GM12878 (cell line): ENCODE measurements around the gene MROH8. TPM values are rescaled to one million over a fixed set of nuclear protein-coding genes. Genes with fewer than 3 reads are reported as not detected.

Experiments
- ATAC-seq: fragments of 200-7000 bp; cut with Tn5 transposase; 3 replicates; pipeline ENCODE4 v1.9.1; 2020; ENCODE audit warnings: mild to moderate bottlenecking, moderate library complexity
- BruUV-seq: library from RNA; stranded (reverse); fragments of 400-500 nt; replicated peaks from 2 replicates; lab custom pipeline; 2021; lab: Mats Ljungman, UMichigan
- CTCF ChIA-PET: fragments of 300-600 bp; sonication (Branson Sonifier 250); formaldehyde crosslinking; extraction: SDS; loops from one replicate; lab custom pipeline; 2021; ENCODE audit warnings: inconsistent platforms; lab: Yijun Ruan, JAX
- POLR2A ChIA-PET: fragments of 350-600 bp; formaldehyde crosslinking; extraction: SDS; loops from one replicate; lab custom pipeline; 2021; ENCODE audit warnings: inconsistent platforms; lab: Charles Lee
- RAD21 ChIA-PET: fragments of 300-600 bp; sonication (Branson Sonifier 250); formaldehyde crosslinking; loops from one replicate; lab custom pipeline; 2023; ENCODE audit warnings: antibody characterized with exemption; ENCODE audit not compliant: unreplicated experiment; lab: Charles Lee
- SMC1A ChIA-PET: fragments of 300-600 bp; sonication (Branson Sonifier 250); formaldehyde crosslinking; loops from one replicate; lab custom pipeline; 2023; ENCODE audit not compliant: unreplicated experiment, uncharacterized antibody; lab: Charles Lee
- DNase-seq: peaks from one replicate; pipeline ENCODE4 v3.0.0-alpha.2; 2011; ENCODE audit warnings: low read depth, low spot score
- FAIRE-seq: peaks from 3 replicates; lab custom pipeline; 2011; peaks lifted over from hg19 to GRCh38; lab: Jason Lieb, UNC
- H2AFZ ChIP-seq: 2 replicates; pipeline ENCODE4 v1.6.0; 2011; ENCODE audit warnings: low read depth, low read length, control low read depth; ENCODE audit not compliant: control insufficient read depth
- H3K27ac ChIP-seq: 2 replicates; pipeline ENCODE4 v1.5.1; 2011; ENCODE audit warnings: control low read depth; ENCODE audit not compliant: control insufficient read depth, insufficient read depth
- H3K27me3 ChIP-seq, 2 experiments: replicated peaks in 1 of 2; 2 replicates each; pipeline versions ENCODE4 v1.6.0 to v1.6.1; 2011; ENCODE audit warnings: low read length in 1 of 2; ENCODE audit not compliant: control insufficient read depth in 2 of 2, insufficient read depth in 2 of 2
- H3K36me3 ChIP-seq, 2 experiments: 2 replicates each; pipeline ENCODE4 v1.5.1; 2011; ENCODE audit warnings: low read length in 1 of 2; ENCODE audit not compliant: control insufficient read depth in 2 of 2, insufficient read depth in 2 of 2
- H3K4me1 ChIP-seq: 2 replicates; pipeline ENCODE4 v1.6.1; 2011; ENCODE audit warnings: mild to moderate bottlenecking, low read length, moderate library complexity, mixed read lengths; ENCODE audit not compliant: control insufficient read depth, insufficient read depth
- H3K4me2 ChIP-seq: 2 replicates; pipeline ENCODE4 v1.6.0; 2011; ENCODE audit warnings: control low read depth; ENCODE audit not compliant: control insufficient read depth, insufficient read depth
- H3K4me3 ChIP-seq: fragments of 200-600 bp; sonication (generic); 2 replicates; pipeline ENCODE4 v1.5.1; 2016
- H3K79me2 ChIP-seq: 2 replicates; pipeline ENCODE4 v1.6.0; 2011; ENCODE audit warnings: low read length; ENCODE audit not compliant: control insufficient read depth, insufficient read depth
- H3K9ac ChIP-seq: 2 replicates; pipeline ENCODE4 v1.8.0; 2011; ENCODE audit warnings: low read length, control low read depth, mixed read lengths; ENCODE audit not compliant: control insufficient read depth, insufficient read depth
- H3K9me3 ChIP-seq: replicated peaks from 3 replicates; pipeline ENCODE4 v1.5.1; 2011; ENCODE audit warnings: mild to moderate bottlenecking, low read length; ENCODE audit not compliant: control insufficient read depth, insufficient read depth
- H4K20me1 ChIP-seq: 2 replicates; pipeline ENCODE4 v1.6.0; 2011; ENCODE audit not compliant: control insufficient read depth, insufficient read depth
- BACH1 ChIP-seq: fragments of 450-650 bp; IDR thresholded peaks from 2 replicates; pipeline ENCODE4 v1.6.1; 2017; ENCODE audit warnings: mild to moderate bottlenecking, borderline replicate concordance
- CREM ChIP-seq: IDR thresholded peaks from 2 replicates; pipeline ENCODE4 v1.6.1; 2014; ENCODE audit warnings: antibody characterized with exemption, low read depth
- EGR1 ChIP-seq, 2 experiments: IDR thresholded peaks; 1 replicate in 1 of 2; 2 replicates in 1 of 2; pipeline ENCODE4 v1.6.1; 2011 to 2012; ENCODE audit warnings: low read depth in 2 of 2, low read length in 2 of 2, borderline replicate concordance in 1 of 2, mild to moderate bottlenecking in 1 of 2, moderate library complexity in 1 of 2
- FOXM1 ChIP-seq: IDR thresholded peaks from 2 replicates; pipeline ENCODE4 v1.6.1; 2012; ENCODE audit warnings: low read depth, mild to moderate bottlenecking, inconsistent platforms, low read length, moderate library complexity
- HDGF ChIP-seq: fragments of 450-650 bp; IDR thresholded peaks from 2 replicates; pipeline ENCODE4 v1.6.1; 2016; ENCODE audit warnings: antibody characterized with exemption
- IKZF1 ChIP-seq: fragments of 450-650 bp; conservative IDR thresholded peaks from 2 replicates; pipeline ENCODE4 v1.6.1; 2017; ENCODE audit warnings: antibody characterized with exemption, mild to moderate bottlenecking
- NR2F1 ChIP-seq: fragments of 450-650 bp; conservative IDR thresholded peaks from 2 replicates; pipeline ENCODE4 v1.6.1; 2017; ENCODE audit warnings: mild to moderate bottlenecking
- RB1 ChIP-seq: fragments of 450-650 bp; formaldehyde crosslinking; IDR thresholded peaks from 2 replicates; pipeline ENCODE4 v1.6.1; 2017; ENCODE audit warnings: mild to moderate bottlenecking, borderline replicate concordance
- RBBP5 ChIP-seq: fragments of 200-600 bp; sonication (generic); conservative IDR thresholded peaks from 2 replicates; pipeline ENCODE4 v1.6.1; 2016
- RELA ChIP-seq: fragments of 450-650 bp; IDR thresholded peaks from 2 replicates; pipeline ENCODE4 v1.8.0; 2014; ENCODE audit warnings: borderline replicate concordance; ENCODE audit not compliant: partially characterized antibody
- SIN3A ChIP-seq: IDR thresholded peaks from 2 replicates; pipeline ENCODE4 v1.6.1; 2012; ENCODE audit warnings: low read depth, low read length, improper control_type of control experiment
- SIX5 ChIP-seq: IDR thresholded peaks from 2 replicates; pipeline ENCODE4 v1.6.1; 2011; ENCODE audit warnings: mild to moderate bottlenecking, low read depth, low read length, moderate library complexity; ENCODE audit not compliant: severe bottlenecking
- SMAD1 ChIP-seq: fragments of 450-650 bp; IDR thresholded peaks from 2 replicates; pipeline ENCODE4 v1.6.1; 2018; ENCODE audit warnings: mild to moderate bottlenecking, low read depth; ENCODE audit not compliant: partially characterized antibody
- SMC3 ChIP-seq: IDR thresholded peaks from 2 replicates; pipeline ENCODE4 v1.6.1; 2011; ENCODE audit warnings: low read length, improper control_type of control experiment, borderline replicate concordance
- TCF7 ChIP-seq: IDR thresholded peaks from 2 replicates; pipeline ENCODE4 v1.6.1; 2014; ENCODE audit warnings: antibody characterized with exemption, borderline replicate concordance
- WGBS: methylation state at CpG from one replicate; pipeline ENCODE4 v1.1.6; 2016; ENCODE audit warnings: low lambda C conversion rate; ENCODE audit not compliant: insufficient replicate concordance, insufficient coverage; ENCODE audit errors: missing lambda C conversion rate; 5-methylcytosine and 5-hydroxymethylcytosine counted together
- in situ Hi-C: fragments of 300-500 bp; cut with MboI; formaldehyde crosslinking; loops from 9 replicates; pipeline ENCODE4 v1.14.3; 2018; ENCODE audit warnings: mixed read lengths
- intact Hi-C: fragments of 100-400 bp; cut with micrococcal nuclease; formaldehyde crosslinking; loops from one replicate; pipeline ENCODE4 v1.14.2; 2022; ENCODE audit not compliant: unreplicated experiment
- polyA plus RNA-seq, 11 experiments: library from polyadenylated mRNA; depleted of rRNA in 4 of 11; unstranded in 6 of 11; stranded (reverse) in 5 of 11; fragments of >200 nt; fragmentation: Nextera tagmentation in 4 of 11; fragmentation: Illumina TruSeq in 1 of 11; extraction: Ambion mirVana in 4 of 11; extraction: Trizol in 1 of 11; gene quantifications; 1 replicate in 1 of 11; 2 replicates in 10 of 11; pipeline versions ENCODE4 v1.2.1 to v1.2.3, GENCODE V29; 2011 to 2016; ENCODE audit warnings: inconsistent platforms in 2 of 11, missing spikeins in 2 of 11, low read depth in 1 of 11
- total RNA-seq, 4 experiments: library from RNA; depleted of rRNA in 3 of 4; stranded (reverse); fragments of >200 nt in 3 of 4; fragmentation: Illumina TruSeq in 1 of 4; extraction: Trizol in 1 of 4; gene quantifications; 2 replicates each; pipeline versions ENCODE4 v1.2.1 to v1.2.3, GENCODE V29; 2013 to 2021
- TF ChIP-seq, protein P1 (sequence below): fragments of 450-650 bp; IDR thresholded peaks from 2 replicates; pipeline ENCODE4 v1.6.1; 2016; ENCODE audit warnings: mild to moderate bottlenecking
- TF ChIP-seq, protein P2 (sequence below), 3 experiments: IDR thresholded peaks in 2 of 3; conservative IDR thresholded peaks in 1 of 3; 2 replicates each; pipeline ENCODE4 v1.5.1; 2011; ENCODE audit warnings: low read depth in 3 of 3, low read length in 3 of 3, mild to moderate bottlenecking in 3 of 3, control low read depth in 2 of 3, moderate library complexity in 2 of 3, inconsistent platforms in 1 of 3, mixed read lengths in 1 of 3; ENCODE audit not compliant: control insufficient read depth in 2 of 3, insufficient read depth in 1 of 3; ENCODE audit errors: extremely low read depth in 1 of 3

The MROH8 gene
- total and polyA plus RNA-seq, 10 of the 15 experiments (the other 5 are each of a cell fraction or from before 2014, with no cell fraction given): 0.16 to 2.8 (median 1.8) TPM

DNA sequence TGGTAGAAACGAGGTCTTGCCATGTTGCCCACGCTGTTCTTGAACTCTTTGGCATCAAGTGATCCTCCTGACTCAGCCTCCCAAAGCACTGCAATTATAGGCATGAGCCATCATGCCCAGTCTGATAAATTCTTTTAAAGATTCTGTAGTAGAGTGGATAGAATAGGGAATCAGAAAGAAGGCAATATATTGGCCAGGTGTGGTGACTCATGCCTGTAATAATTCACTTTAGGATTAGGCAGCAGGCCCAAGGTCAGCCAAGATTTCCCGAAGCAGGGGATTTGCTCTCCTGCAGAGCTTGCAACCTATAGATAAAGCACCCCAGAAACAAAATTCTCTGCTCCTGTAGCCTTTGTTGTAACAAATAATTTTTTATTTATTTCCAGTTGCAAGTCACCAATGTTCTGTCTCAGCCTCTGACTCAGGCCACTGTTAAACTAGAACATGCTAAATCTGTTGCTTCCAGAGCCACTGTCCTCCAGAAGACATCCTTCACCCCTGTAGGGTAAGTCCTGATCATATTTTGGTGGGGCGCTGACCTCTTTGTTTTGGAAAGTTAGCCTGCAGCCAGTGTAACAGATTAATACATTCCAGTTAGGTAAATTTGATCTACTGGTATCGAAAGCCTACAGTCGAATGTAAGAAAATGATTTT, 30.4 kb upstream of the MROH8 start:
- H3K4me1 ChIP-seq: no peaks in the 10 kb centered on the region
- H3K4me2 ChIP-seq: no peak overlapping the region
- H3K9ac ChIP-seq: no peak overlapping the region
- no peaks in the 10 kb centered on the region for H3K79me2 ChIP-seq
- ChIA-PET RAD21 (no interaction called here), SMC1A (interaction anchor here (0.7 kb wide), 1 partner anchor 14 kb away, joined by 3 read pairs; no protein-coding TSS in a partner anchor), POLR2A (interaction anchor here (0.7 kb wide), 1 partner anchor 31 kb away, joined by 3 read pairs; the partner anchor contains the start of gene RPN2), CTCF (interaction anchor here (0.8 to 0.9 kb wide), 2 partner anchors 13 to 299 kb away, joined by 3 read pairs; no protein-coding TSS in a partner anchor)
- 89% methylated on average over 6 of the region's 6 CpGs for WGBS
- H4K20me1 ChIP-seq: no peaks in the 10 kb centered on the region
- FAIRE-seq (no peak), DNase-seq (no peak), ATAC-seq (no peak)
- TF ChIP-seq SMC3 (no peak), RELA (no peak), EGR1 (IDR thresholded peaks at IDR 0.05; ENCODE audit: borderline replicate concordance in 1 of 2, low read depth in 2 of 2, low read length in 2 of 2) (no peak), SIX5 (no peak), TCF7 (no peak), BACH1 (no peak), FOXM1 (no peak), SIN3A (no peak), HDGF (no peak), IKZF1 (no peak), RB1 (no peak), RBBP5 (no peak), NR2F1 (no peak), SMAD1 (no peak), CREM (no peak)
- TF ChIP-seq, protein P1, sequence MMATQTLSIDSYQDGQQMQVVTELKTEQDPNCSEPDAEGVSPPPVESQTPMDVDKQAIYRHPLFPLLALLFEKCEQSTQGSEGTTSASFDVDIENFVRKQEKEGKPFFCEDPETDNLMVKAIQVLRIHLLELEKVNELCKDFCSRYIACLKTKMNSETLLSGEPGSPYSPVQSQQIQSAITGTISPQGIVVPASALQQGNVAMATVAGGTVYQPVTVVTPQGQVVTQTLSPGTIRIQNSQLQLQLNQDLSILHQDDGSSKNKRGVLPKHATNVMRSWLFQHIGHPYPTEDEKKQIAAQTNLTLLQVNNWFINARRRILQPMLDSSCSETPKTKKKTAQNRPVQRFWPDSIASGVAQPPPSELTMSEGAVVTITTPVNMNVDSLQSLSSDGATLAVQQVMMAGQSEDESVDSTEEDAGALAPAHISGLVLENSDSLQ: no peak
- TF ChIP-seq, protein P2, sequence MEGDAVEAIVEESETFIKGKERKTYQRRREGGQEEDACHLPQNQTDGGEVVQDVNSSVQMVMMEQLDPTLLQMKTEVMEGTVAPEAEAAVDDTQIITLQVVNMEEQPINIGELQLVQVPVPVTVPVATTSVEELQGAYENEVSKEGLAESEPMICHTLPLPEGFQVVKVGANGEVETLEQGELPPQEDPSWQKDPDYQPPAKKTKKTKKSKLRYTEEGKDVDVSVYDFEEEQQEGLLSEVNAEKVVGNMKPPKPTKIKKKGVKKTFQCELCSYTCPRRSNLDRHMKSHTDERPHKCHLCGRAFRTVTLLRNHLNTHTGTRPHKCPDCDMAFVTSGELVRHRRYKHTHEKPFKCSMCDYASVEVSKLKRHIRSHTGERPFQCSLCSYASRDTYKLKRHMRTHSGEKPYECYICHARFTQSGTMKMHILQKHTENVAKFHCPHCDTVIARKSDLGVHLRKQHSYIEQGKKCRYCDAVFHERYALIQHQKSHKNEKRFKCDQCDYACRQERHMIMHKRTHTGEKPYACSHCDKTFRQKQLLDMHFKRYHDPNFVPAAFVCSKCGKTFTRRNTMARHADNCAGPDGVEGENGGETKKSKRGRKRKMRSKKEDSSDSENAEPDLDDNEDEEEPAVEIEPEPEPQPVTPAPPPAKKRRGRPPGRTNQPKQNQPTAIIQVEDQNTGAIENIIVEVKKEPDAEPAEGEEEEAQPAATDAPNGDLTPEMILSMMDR (IDR thresholded peaks at IDR 0.05 in 2 of 3, conservative IDR thresholded peaks at IDR 0.05 in 1 of 3; ENCODE audit: control insufficient read depth in 2 of 3, extremely low read depth in 1 of 3, insufficient read depth in 1 of 3, low read depth in 3 of 3, low read length in 3 of 3): no peak
- H2AFZ ChIP-seq: no peak overlapping the region
- intact Hi-C loops: no loop called here
- peaks cover 20 to 42% of the 10 kb centered on the region in 2 experiments for H3K36me3 ChIP-seq
- no peak overlapping the region for H3K4me3 ChIP-seq
- no peaks in the 10 kb centered on the region for H3K27me3 ChIP-seq
- no peaks in the 10 kb centered on the region for H3K9me3 ChIP-seq
- in situ Hi-C loops: no loop called here
- BruUV-seq: no TSS peak
- H3K27ac ChIP-seq: no peak overlapping the region
